Measurements from ENCODE around the gene LMF2.

GRCh38 chr22:50523458-50523805, 15.9 kb upstream of the LMF2 start:
- TF ChIP-seq, protein P1, sequence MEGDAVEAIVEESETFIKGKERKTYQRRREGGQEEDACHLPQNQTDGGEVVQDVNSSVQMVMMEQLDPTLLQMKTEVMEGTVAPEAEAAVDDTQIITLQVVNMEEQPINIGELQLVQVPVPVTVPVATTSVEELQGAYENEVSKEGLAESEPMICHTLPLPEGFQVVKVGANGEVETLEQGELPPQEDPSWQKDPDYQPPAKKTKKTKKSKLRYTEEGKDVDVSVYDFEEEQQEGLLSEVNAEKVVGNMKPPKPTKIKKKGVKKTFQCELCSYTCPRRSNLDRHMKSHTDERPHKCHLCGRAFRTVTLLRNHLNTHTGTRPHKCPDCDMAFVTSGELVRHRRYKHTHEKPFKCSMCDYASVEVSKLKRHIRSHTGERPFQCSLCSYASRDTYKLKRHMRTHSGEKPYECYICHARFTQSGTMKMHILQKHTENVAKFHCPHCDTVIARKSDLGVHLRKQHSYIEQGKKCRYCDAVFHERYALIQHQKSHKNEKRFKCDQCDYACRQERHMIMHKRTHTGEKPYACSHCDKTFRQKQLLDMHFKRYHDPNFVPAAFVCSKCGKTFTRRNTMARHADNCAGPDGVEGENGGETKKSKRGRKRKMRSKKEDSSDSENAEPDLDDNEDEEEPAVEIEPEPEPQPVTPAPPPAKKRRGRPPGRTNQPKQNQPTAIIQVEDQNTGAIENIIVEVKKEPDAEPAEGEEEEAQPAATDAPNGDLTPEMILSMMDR (IDR thresholded peaks at IDR 0.05; ENCODE audit: low read depth, low read length, poor library complexity, severe bottlenecking): no peak
- no peak for TF ChIP-seq EZH2phosphoT487 (IDR thresholded peaks at IDR 0.05; ENCODE audit: borderline replicate concordance, low read length)
